Measurements from ENCODE around the gene CCZ1B. TPM values are rescaled to one million over a fixed set of nuclear protein-coding genes. Genes with fewer than 3 reads are reported as not detected.
"Not testable (repeated sequence)": the region's sequence is repeated elsewhere in the genome, so short reads cannot be mapped to it uniquely, and the experiment has no call there.

The CCZ1B gene
- total and polyA plus RNA-seq, 2 of the 8 experiments (the other 6 are each of a cell fraction or from before 2014, with no cell fraction given) = 18.0 to 55.2 TPM

DNA sequence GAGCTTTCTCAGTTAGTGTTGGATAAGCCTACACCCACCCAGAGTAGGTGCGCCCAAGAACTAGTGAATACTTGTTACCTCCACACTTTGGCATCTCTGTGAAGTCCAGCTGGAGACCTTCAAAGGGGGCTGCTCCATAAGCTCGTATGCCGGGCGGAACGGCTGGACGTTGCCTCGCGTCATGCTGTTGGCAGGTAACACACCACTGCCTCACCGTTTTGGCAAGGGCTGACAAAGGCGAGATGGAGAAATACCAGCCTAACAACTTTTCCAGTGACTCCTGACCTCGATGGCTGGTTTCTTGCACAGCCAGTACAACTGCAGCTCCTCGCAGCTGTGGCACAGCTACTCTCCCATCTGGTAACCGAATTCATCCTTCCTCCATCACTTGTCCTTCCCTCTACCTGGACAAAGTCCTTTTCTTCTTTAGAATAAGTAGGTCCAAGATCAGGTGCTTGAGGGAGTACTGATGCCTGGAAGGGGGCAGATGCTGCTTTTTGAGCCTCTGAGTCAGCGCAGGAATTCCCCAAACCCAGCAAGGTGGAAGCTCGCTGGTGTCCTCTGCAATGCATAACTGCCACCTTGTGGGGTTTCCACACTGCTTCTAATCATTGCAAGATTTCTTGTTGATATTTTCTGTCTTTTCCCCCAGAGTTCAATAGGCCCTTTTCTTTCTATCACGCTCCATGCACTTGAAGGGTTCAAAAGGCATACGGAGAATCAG, 45.5 kb upstream of the CCZ1B start:
- H3K23me2 ChIP-seq (ENCODE audit: low read depth, low read length); H4K5ac ChIP-seq (ENCODE audit: insufficient read length, low read depth, low read length); H2BK20ac ChIP-seq (ENCODE audit: low read length); H3K36me3 ChIP-seq (ENCODE audit: control insufficient read depth in 2 of 4, insufficient read depth in 4 of 4, low read length in 3 of 4); H2BK12ac ChIP-seq (ENCODE audit: low read depth, low read length); H3K14ac ChIP-seq (ENCODE audit: insufficient read length); H3K56ac ChIP-seq (replicated peaks; ENCODE audit: insufficient read length, low read depth, low read length); H3K9ac ChIP-seq (replicated peaks in 1 of 4; ENCODE audit: extremely low read depth in 1 of 4, low read depth in 3 of 4, low read length in 3 of 4); H2BK5ac ChIP-seq (ENCODE audit: low read depth, low read length); H4K8ac ChIP-seq (ENCODE audit: extremely low read depth, insufficient read depth, low read length); DNase-seq (ENCODE audit: low read depth in 1 of 2, low spot score in 2 of 2); H4K20me1 ChIP-seq (replicated peaks in 1 of 2; ENCODE audit: control insufficient read depth in 1 of 2, insufficient read depth in 2 of 2, low read length in 2 of 2); H3K4me3 ChIP-seq (ENCODE audit: extremely low read depth in 1 of 4, insufficient read depth in 2 of 4, low read depth in 3 of 4, low read length in 4 of 4); H3K27ac ChIP-seq (ENCODE audit: low read depth, low read length); H4K91ac ChIP-seq (replicated peaks; ENCODE audit: insufficient read length, low read length); H2AFZ ChIP-seq (ENCODE audit: low read length); H3K79me2 ChIP-seq (ENCODE audit: control insufficient read depth in 1 of 2, insufficient read depth in 2 of 2, low read length in 2 of 2); H3K18ac ChIP-seq (ENCODE audit: extremely low read depth, low read length); H3K4me1 ChIP-seq (replicated peaks in 1 of 4; ENCODE audit: control insufficient read depth in 3 of 4, insufficient read depth in 4 of 4, low read length in 3 of 4); H3K27me3 ChIP-seq (replicated peaks in 1 of 4; ENCODE audit: control insufficient read depth in 3 of 4, extremely low read depth in 1 of 4, insufficient read depth in 3 of 4, low read length in 3 of 4); H3K4me2 ChIP-seq (ENCODE audit: insufficient read depth in 1 of 2, low read depth in 2 of 2, low read length in 2 of 2); FAIRE-seq; H2BK15ac ChIP-seq (ENCODE audit: low read length); H2AK5ac ChIP-seq (ENCODE audit: low read depth, low read length); H3K9me3 ChIP-seq (ENCODE audit: insufficient read depth in 2 of 2, low read depth in 1 of 2, low read length in 1 of 2); H3K23ac ChIP-seq (ENCODE audit: insufficient read length); H3K4ac ChIP-seq (replicated peaks; ENCODE audit: insufficient read length, low read depth, low read length); POLR2A ChIA-PET (ENCODE audit: partially characterized antibody); H3K79me1 ChIP-seq (ENCODE audit: low read depth, low read length); H2BK120ac ChIP-seq (replicated peaks; ENCODE audit: low read depth, low read length): not testable (repeated sequence)
- WGBS, 2 experiments (ENCODE audit: extremely low coverage in 1 of 2, insufficient coverage in 1 of 2, insufficient read length in 1 of 2, insufficient replicate concordance in 2 of 2, low coverage in 1 of 2, low lambda C conversion rate in 2 of 2, missing lambda C conversion rate in 1 of 2) = 85% methylated on average over 17 of the region's 17 CpGs; no CpG with 5 or more reads in 1 of the 2 experiments
- CTCF ChIA-PET (ENCODE audit: partially characterized antibody) = interaction anchor here (1.7 kb wide), 1 partner anchor 14 kb away, joined by 5 read pairs; no protein-coding TSS in a partner anchor

DNA sequence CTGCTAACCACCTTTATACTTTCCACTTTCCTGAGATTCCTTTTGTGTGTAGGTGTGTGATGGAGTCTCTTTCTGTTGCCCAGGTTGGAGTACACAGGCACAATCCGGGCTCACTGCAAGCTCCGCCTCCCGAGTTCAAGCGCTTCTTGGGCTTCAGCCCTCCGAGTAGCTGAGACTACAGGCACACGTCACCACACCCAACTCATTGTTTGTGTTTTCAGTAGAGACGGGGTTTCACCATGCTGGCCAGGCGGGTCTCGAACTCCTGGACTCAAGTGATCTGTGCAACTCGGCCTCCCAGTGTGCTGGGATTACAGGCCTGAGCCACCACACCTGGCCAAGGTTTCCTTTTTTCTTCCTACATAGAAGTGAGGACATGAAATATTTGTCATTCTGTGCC, 38.7 kb upstream of the CCZ1B start:
- H2AFZ ChIP-seq (ENCODE audit: low read length); H2AK5ac ChIP-seq (ENCODE audit: low read depth, low read length); H3K4me1 ChIP-seq (replicated peaks in 1 of 4; ENCODE audit: control insufficient read depth in 3 of 4, insufficient read depth in 4 of 4, low read length in 3 of 4); H3K18ac ChIP-seq (ENCODE audit: extremely low read depth, low read length); H3K9me3 ChIP-seq (ENCODE audit: insufficient read depth in 2 of 2, low read depth in 1 of 2, low read length in 1 of 2); H4K8ac ChIP-seq (ENCODE audit: extremely low read depth, insufficient read depth, low read length); H3K4me2 ChIP-seq (ENCODE audit: insufficient read depth in 1 of 2, low read depth in 2 of 2, low read length in 2 of 2); POLR2A ChIA-PET (ENCODE audit: partially characterized antibody); H3K4ac ChIP-seq (replicated peaks; ENCODE audit: insufficient read length, low read depth, low read length); H3K9ac ChIP-seq (replicated peaks in 1 of 4; ENCODE audit: extremely low read depth in 1 of 4, low read depth in 3 of 4, low read length in 3 of 4); H3K4me3 ChIP-seq (ENCODE audit: extremely low read depth in 1 of 4, insufficient read depth in 2 of 4, low read depth in 3 of 4, low read length in 4 of 4); H3K14ac ChIP-seq (ENCODE audit: insufficient read length); H2BK20ac ChIP-seq (ENCODE audit: low read length); H2BK120ac ChIP-seq (replicated peaks; ENCODE audit: low read depth, low read length); H2BK12ac ChIP-seq (ENCODE audit: low read depth, low read length); DNase-seq (ENCODE audit: low read depth in 1 of 2, low spot score in 2 of 2); H3K36me3 ChIP-seq (ENCODE audit: control insufficient read depth in 2 of 4, insufficient read depth in 4 of 4, low read length in 3 of 4); FAIRE-seq; H2BK5ac ChIP-seq (ENCODE audit: low read depth, low read length); H3K27ac ChIP-seq (ENCODE audit: low read depth, low read length); H3K27me3 ChIP-seq (replicated peaks in 1 of 4; ENCODE audit: control insufficient read depth in 3 of 4, extremely low read depth in 1 of 4, insufficient read depth in 3 of 4, low read length in 3 of 4); H3K56ac ChIP-seq (replicated peaks; ENCODE audit: insufficient read length, low read depth, low read length); H3K79me2 ChIP-seq (ENCODE audit: control insufficient read depth in 1 of 2, insufficient read depth in 2 of 2, low read length in 2 of 2); H3K79me1 ChIP-seq (ENCODE audit: low read depth, low read length); CTCF ChIA-PET (ENCODE audit: partially characterized antibody); H4K20me1 ChIP-seq (replicated peaks in 1 of 2; ENCODE audit: control insufficient read depth in 1 of 2, insufficient read depth in 2 of 2, low read length in 2 of 2); H3K23me2 ChIP-seq (ENCODE audit: low read depth, low read length); H4K5ac ChIP-seq (ENCODE audit: insufficient read length, low read depth, low read length); H2BK15ac ChIP-seq (ENCODE audit: low read length); H4K91ac ChIP-seq (replicated peaks; ENCODE audit: insufficient read length, low read length); H3K23ac ChIP-seq (ENCODE audit: insufficient read length): not testable (repeated sequence)
- 65% methylated on average over 7 of the region's 10 CpGs; no CpG with 5 or more reads in 1 of the 2 experiments for WGBS, 2 experiments (ENCODE audit: extremely low coverage in 1 of 2, insufficient coverage in 1 of 2, insufficient read length in 1 of 2, insufficient replicate concordance in 2 of 2, low coverage in 1 of 2, low lambda C conversion rate in 2 of 2, missing lambda C conversion rate in 1 of 2)

Measured in H1 (cell line).